ENCODE data around the gene KCTD4.

Gene KCTD4

DNA sequence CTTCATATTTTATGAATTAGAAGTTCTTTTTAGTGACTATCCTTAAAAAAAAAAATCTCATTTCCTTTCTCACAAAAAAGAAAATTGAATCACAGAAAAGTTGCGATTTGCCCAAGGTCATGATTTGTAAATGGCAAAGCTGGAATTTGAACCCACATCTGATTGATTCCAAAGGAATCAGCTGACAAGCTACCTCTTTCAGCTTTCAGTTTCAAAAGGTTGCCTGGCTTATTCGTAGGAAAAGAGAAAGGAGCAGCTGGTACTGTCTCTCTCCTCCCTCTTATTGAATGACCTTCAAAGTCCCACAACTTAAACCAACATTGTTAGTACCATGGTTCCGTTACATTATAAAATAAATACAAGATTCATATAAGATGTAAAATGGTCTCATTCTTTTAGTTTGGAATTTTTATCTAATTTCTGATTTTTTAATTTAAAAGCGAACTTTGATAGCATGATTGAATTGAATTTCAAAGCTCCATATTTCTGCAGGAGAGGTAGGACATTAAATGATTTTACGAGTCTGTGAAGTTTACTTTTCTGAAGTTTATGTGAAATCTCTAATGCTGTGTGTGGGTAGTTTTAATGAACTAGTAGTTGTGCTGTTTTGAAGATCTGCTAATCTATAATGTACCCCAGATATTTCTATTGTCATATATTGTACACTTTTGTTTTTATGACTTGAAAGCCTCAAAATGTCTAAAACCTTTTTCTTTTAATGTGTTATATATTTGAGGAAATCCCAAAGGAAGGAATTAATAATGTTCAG is 18.5 kb upstream of the KCTD4 start:
- DNase-seq (ENCODE audit: low spot score): no peak
- in situ Hi-C loops (cut with MboI; ENCODE audit: low sequenced_read_pairs, unreplicated experiment): no loop called here
- TF ChIP-seq, protein P1, sequence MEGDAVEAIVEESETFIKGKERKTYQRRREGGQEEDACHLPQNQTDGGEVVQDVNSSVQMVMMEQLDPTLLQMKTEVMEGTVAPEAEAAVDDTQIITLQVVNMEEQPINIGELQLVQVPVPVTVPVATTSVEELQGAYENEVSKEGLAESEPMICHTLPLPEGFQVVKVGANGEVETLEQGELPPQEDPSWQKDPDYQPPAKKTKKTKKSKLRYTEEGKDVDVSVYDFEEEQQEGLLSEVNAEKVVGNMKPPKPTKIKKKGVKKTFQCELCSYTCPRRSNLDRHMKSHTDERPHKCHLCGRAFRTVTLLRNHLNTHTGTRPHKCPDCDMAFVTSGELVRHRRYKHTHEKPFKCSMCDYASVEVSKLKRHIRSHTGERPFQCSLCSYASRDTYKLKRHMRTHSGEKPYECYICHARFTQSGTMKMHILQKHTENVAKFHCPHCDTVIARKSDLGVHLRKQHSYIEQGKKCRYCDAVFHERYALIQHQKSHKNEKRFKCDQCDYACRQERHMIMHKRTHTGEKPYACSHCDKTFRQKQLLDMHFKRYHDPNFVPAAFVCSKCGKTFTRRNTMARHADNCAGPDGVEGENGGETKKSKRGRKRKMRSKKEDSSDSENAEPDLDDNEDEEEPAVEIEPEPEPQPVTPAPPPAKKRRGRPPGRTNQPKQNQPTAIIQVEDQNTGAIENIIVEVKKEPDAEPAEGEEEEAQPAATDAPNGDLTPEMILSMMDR (IDR thresholded peaks at IDR 0.05; ENCODE audit: borderline replicate concordance, control extremely low read depth, extremely low read depth, insufficient read depth, missing control alignments): no peak

DNA sequence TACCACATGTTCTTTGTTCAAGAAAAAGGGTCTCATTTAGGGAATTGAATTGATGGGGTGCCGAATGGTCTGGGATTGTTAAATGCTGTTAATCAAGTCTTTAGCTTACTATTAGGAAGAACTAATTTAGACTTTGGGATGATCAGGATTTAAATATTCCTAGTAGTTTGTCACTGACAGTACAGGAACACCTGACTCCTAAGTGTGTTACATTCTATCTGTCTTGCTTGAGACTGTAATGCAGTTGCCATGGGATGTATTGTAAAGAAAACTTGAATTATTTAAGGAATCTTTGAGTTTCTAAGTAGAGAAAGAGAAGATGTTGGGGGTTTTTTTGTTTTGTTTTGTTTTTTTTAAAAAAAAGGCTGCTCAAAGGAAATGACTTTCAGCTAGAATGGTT is 17.8 kb upstream of the KCTD4 start:
- in situ Hi-C loops (cut with MboI; ENCODE audit: low sequenced_read_pairs, unreplicated experiment): no loop called here
- TF ChIP-seq, protein P1 (IDR thresholded peaks at IDR 0.05; ENCODE audit: borderline replicate concordance, control extremely low read depth, extremely low read depth, insufficient read depth, missing control alignments): no peak
- no peak for DNase-seq (ENCODE audit: low spot score)

DNA sequence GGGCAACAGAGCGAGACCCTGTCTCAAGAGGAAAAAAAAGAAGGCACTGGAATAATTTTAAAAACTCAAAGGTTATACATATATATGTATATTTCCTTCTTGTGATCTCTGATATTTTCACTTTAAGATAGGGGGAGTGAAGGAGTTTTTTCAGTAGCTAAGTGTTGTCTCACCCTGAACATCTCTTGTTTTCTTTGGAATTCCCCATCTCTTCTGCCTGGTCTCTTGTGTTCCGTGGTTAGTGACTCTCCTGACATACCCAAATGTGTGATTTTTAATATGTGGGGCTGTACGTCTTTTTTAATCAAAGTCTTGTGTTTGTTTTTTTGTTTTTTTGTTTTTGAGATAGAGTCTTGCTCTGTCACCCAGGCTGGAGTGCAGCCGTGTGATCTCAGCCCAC is 15.3 kb upstream of the KCTD4 start:
- TF ChIP-seq, protein P1 (IDR thresholded peaks at IDR 0.05; ENCODE audit: borderline replicate concordance, control extremely low read depth, extremely low read depth, insufficient read depth, missing control alignments): no peak
- in situ Hi-C loops (cut with MboI; ENCODE audit: low sequenced_read_pairs, unreplicated experiment): no loop called here

DNA sequence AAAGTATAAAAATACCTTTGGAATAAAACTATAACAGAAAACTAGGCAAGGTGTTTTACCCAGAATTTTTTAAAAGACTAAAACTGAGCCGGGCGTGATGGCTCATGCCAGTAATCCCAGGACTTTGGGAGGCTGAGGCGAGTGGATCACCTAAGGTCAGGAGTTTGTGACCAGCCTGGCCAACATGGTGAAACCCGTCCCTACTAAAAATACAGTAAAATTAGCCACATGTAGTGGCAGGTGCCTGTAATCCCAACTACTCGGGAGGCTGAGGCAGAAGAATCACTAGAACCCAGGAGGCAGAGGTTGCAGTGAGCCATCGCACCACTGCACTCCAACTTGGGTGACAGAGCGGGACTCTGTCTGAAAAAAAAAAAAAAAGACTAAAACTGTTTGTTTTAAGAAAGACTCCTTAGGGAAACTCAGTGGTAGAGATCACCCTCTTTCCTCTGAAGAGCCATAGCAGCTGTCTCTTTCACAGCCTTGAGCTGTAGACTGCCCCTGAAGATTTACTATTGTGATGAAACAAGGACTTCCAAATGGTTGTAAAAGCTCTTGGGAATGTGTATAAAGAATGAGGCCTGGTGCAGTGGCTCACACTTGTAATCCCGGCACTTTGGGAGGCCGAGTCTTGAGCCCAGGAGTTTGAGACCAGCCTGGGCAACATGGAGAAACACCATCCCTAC is 14.7 kb upstream of the KCTD4 start:
- in situ Hi-C loops (cut with MboI; ENCODE audit: low sequenced_read_pairs, unreplicated experiment): no loop called here
- TF ChIP-seq, protein P1 (IDR thresholded peaks at IDR 0.05; ENCODE audit: borderline replicate concordance, control extremely low read depth, extremely low read depth, insufficient read depth, missing control alignments): no peak
- DNase-seq (ENCODE audit: low spot score): no peak

More for the DNA sequence above, 15.3 kb upstream of the KCTD4 start:
- DNase-seq (ENCODE audit: low spot score): peak; percentile 20

DNA sequence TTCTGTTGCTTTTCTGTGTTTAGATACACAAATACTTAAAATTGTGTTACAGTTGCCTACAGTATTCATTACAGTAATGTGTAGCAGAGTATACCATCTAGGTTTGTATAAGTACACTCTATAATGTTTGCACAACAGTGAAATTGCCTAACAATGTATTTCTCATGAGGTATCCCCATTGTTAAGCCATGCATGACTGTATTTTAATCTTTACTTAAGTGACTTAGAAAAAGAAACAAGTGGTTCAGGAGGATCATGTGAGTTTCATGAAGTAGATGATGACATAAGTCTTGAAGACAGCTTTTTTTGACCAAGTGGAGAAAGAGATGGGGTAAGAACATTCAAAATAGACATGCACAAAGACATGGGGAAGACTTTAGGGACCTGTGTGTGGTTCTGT is 8.4 kb upstream of the KCTD4 start:
- TF ChIP-seq, protein P1 (IDR thresholded peaks at IDR 0.05; ENCODE audit: borderline replicate concordance, control extremely low read depth, extremely low read depth, insufficient read depth, missing control alignments): no peak
- no peak for DNase-seq (ENCODE audit: low spot score)
- in situ Hi-C loops (cut with MboI; ENCODE audit: low sequenced_read_pairs, unreplicated experiment): no loop called here

DNA sequence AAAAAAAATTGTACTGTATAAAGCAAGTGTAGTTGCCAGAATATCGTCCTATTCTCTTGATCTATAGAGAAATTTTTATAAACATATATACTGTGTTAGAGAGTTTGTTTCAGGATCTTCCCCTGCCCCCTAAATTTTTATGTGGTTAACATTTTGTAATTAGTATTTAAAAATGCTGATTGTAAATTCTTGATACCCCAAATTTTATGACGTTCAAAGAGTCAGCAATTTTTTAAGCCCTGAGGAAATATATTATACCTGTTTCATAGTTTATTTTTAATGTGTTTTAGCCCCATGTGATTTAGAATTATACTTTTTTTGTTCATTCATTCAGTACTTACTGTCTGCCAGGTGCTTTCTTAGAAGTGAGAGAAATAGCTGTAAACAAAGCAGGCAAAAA is 7.3 kb upstream of the KCTD4 start:
- TF ChIP-seq, protein P1 (IDR thresholded peaks at IDR 0.05; ENCODE audit: borderline replicate concordance, control extremely low read depth, extremely low read depth, insufficient read depth, missing control alignments): no peak
- no peak for DNase-seq (ENCODE audit: low spot score)
- in situ Hi-C loops (cut with MboI; ENCODE audit: low sequenced_read_pairs, unreplicated experiment): no loop called here

Data from GM13976 (cell line).